ENCODE data around the gene RPL41. TPM values are rescaled to one million over a fixed set of nuclear protein-coding genes. Genes with fewer than 3 reads are reported as not detected.
A peak's percentile ranks its signal among the peaks of the same experiment; 100 is the strongest.

Gene RPL41
- total RNA-seq, 6 experiments from 2014 or later: 516 to 1,547 (median 1,257) TPM

GRCh38 chr12:56159482-56160192 lies 43.2 kb downstream of the RPL41 start:
- TF ChIP-seq CTCF (IDR thresholded peaks at IDR 0.05) (no peak), POLR2A (IDR thresholded peaks at IDR 0.05) (no peak)
- no peak for ATAC-seq
- intact Hi-C loops (cut with DNase I): no loop called here
- WGBS (ENCODE audit: insufficient coverage, low coverage, low lambda C conversion rate, missing lambda C conversion rate): 46% methylated on average over 6 of the region's 8 CpGs
- H3K36me3 ChIP-seq: peaks cover 7 to 46% (median 24%) of the 10 kb centered on the region in 4 donors
- peak overlapping the region; percentile 66 to 87 (median 85) for H3K4me3 ChIP-seq
- DNase-seq: no peak
- H3K27me3 ChIP-seq: no peaks in the 10 kb centered on the region
- H3K9me3 ChIP-seq: no peaks in the 10 kb centered on the region
- H3K4me1 ChIP-seq: peaks cover 0 to 40% (median 8%) of the 10 kb centered on the region in 4 donors
- peak overlapping the region; percentile 89 to 98 (median 97) for H3K27ac ChIP-seq

GRCh38 chr12:56160193-56160763 lies 43.8 kb downstream of the RPL41 start:
- peak overlapping the region; percentile 89 to 98 (median 97) for H3K27ac ChIP-seq
- DNase-seq: no peak
- ATAC-seq: peak in 3 of 4 donors; percentile 3 to 21 (median 7)
- 38% methylated on average over 5 of the region's 7 CpGs for WGBS (ENCODE audit: insufficient coverage, low coverage, low lambda C conversion rate, missing lambda C conversion rate)
- H3K4me1 ChIP-seq: peaks cover 0 to 34% (median 6%) of the 10 kb centered on the region in 4 donors
- no peaks in the 10 kb centered on the region for H3K27me3 ChIP-seq
- intact Hi-C loops (cut with DNase I): no loop called here
- peak overlapping the region; percentile 66 to 87 (median 85) for H3K4me3 ChIP-seq
- no peaks in the 10 kb centered on the region for H3K9me3 ChIP-seq
- H3K36me3 ChIP-seq: peaks cover 7 to 51% (median 24%) of the 10 kb centered on the region in 4 donors
- TF ChIP-seq POLR2A (IDR thresholded peaks at IDR 0.05) (no peak), CTCF (IDR thresholded peaks at IDR 0.05) (no peak)

- Histone ChIP-seq H3K36me3 (peaks cover 7 to 59% (median 26%) of the 10 kb centered on the region in 4 donors), H3K4me1 (peaks cover 0 to 28% (median 3%) of the 10 kb centered on the region in 4 donors), H3K27ac (peak overlapping the region; percentile 36 to 97 (median 89)), H3K27me3 (no peaks in the 10 kb centered on the region), H3K9me3 (no peaks in the 10 kb centered on the region), H3K4me3 (peak overlapping the region in 2 of 3 donors; percentile 66 to 87)
- TF ChIP-seq CTCF (IDR thresholded peaks at IDR 0.05) (no peak), POLR2A (IDR thresholded peaks at IDR 0.05) (no peak)
- DNase-seq: no peak
- ATAC-seq: no peak
- intact Hi-C loops (cut with DNase I): no loop called here
- WGBS (ENCODE audit: insufficient coverage, low coverage, low lambda C conversion rate, missing lambda C conversion rate): 66% methylated on average over 7 of the region's 11 CpGs
Observed at GRCh38 chr12:56160894-56161689, 44.7 kb downstream of the RPL41 start.

GRCh38 chr12:56161690-56162351 lies 45.4 kb downstream of the RPL41 start:
- intact Hi-C loops (cut with DNase I): no loop called here
- H3K36me3 ChIP-seq: peaks cover 7 to 65% (median 30%) of the 10 kb centered on the region in 4 donors

More at GRCh38 chr12:56161690-56162351, 45.4 kb downstream of the RPL41 start:
- Histone ChIP-seq H3K4me1 (peaks cover 0 to 28% (median 3%) of the 10 kb centered on the region in 4 donors), H3K9me3 (no peaks in the 10 kb centered on the region), H3K4me3 (no peak overlapping the region), H3K27ac (peak overlapping the region in 2 of 3 donors; percentile 36 to 89), H3K27me3 (no peaks in the 10 kb centered on the region)
- WGBS (ENCODE audit: insufficient coverage, low coverage, low lambda C conversion rate, missing lambda C conversion rate): 73% methylated on average over 7 of the region's 10 CpGs
- DNase-seq: no peak
- TF ChIP-seq POLR2A (IDR thresholded peaks at IDR 0.05): no peak
- TF ChIP-seq CTCF (IDR thresholded peaks at IDR 0.05): no peak
- ATAC-seq: no peak

Measured in right lobe of liver (tissue), 6 donors.